ENCODE data around the gene FRYL.
"Not testable (repeated sequence)": the region's sequence is repeated elsewhere in the genome, so short reads cannot be mapped to it uniquely, and the experiment has no call there.

The FRYL gene
- total RNA-seq, result 248 reads per million, percentile 94 among the genes with 10 or more reads in this experiment

- peak; percentile 97 for DNase-seq
These were observed at the start of gene FRYL for GRCh38 chr4:48779998-48780864. FRYL (minus strand) TSS chr4:48780279; CDS start chr4:48634410, 145,869 bp downstream.

- no peak for DNase-seq
These were observed 47.5 kb upstream of the FRYL start for GRCh38 chr4:48827622-48828021.

GRCh38 chr4:48821431-48821830, 41.4 kb upstream of the FRYL start:
- not testable (repeated sequence) for DNase-seq

GRCh38 chr4:48816971-48817370, 36.9 kb upstream of the FRYL start:
- DNase-seq, result no peak

- DNase-seq, result not testable (repeated sequence)
These were observed 36.2 kb upstream of the FRYL start for GRCh38 chr4:48816297-48816696.

GRCh38 chr4:48815483-48815882, 35.4 kb upstream of the FRYL start:
- DNase-seq, result no peak

- DNase-seq, result no peak
These were observed 33.9 kb upstream of the FRYL start for GRCh38 chr4:48813964-48814363.

- no peak for DNase-seq
These were observed 32.8 kb upstream of the FRYL start for GRCh38 chr4:48812866-48813265.

- DNase-seq, result no peak
These were observed 24.7 kb upstream of the FRYL start for GRCh38 chr4:48804584-48805301.

- no peak for DNase-seq
These were observed 21.1 kb upstream of the FRYL start for GRCh38 chr4:48801016-48801715.

GRCh38 chr4:48800155-48800554, 20.1 kb upstream of the FRYL start:
- DNase-seq, result not testable (repeated sequence)

- DNase-seq, result no peak
These were observed 19.1 kb upstream of the FRYL start for GRCh38 chr4:48799157-48799556.

GRCh38 chr4:48798117-48798516, 18.0 kb upstream of the FRYL start:
- no peak for DNase-seq

- DNase-seq, result no peak
These were observed 17.0 kb upstream of the FRYL start for GRCh38 chr4:48796927-48797679.

GRCh38 chr4:48796191-48796926, 16.3 kb upstream of the FRYL start:
- DNase-seq, result no peak

GRCh38 chr4:48795108-48795507, 15.0 kb upstream of the FRYL start:
- DNase-seq, result no peak

- DNase-seq, result no peak
These were observed 12.4 kb upstream of the FRYL start for GRCh38 chr4:48792348-48793006.

- no peak for DNase-seq
These were observed 11.2 kb upstream of the FRYL start for GRCh38 chr4:48791313-48791712.

GRCh38 chr4:48790561-48790960, 10.5 kb upstream of the FRYL start:
- no peak for DNase-seq

- DNase-seq, result no peak
These were observed 7.0 kb upstream of the FRYL start for GRCh38 chr4:48787056-48787455.

GRCh38 chr4:48786549-48786948, 6.5 kb upstream of the FRYL start:
- no peak for DNase-seq

All from effector CD4-positive, alpha-beta T cell (primary cell).